HG03457 (cell line): ENCODE measurements around the gene RAVER1.

Experiments used
- ATAC-seq: cut with Tn5 transposase; IDR thresholded peaks from one replicate; pipeline ENCODE4 v1.9.1; 2021; ENCODE audit warnings: moderate number of reproducible peaks; ENCODE audit not compliant: unreplicated experiment

RAVER1 gene

DNA sequence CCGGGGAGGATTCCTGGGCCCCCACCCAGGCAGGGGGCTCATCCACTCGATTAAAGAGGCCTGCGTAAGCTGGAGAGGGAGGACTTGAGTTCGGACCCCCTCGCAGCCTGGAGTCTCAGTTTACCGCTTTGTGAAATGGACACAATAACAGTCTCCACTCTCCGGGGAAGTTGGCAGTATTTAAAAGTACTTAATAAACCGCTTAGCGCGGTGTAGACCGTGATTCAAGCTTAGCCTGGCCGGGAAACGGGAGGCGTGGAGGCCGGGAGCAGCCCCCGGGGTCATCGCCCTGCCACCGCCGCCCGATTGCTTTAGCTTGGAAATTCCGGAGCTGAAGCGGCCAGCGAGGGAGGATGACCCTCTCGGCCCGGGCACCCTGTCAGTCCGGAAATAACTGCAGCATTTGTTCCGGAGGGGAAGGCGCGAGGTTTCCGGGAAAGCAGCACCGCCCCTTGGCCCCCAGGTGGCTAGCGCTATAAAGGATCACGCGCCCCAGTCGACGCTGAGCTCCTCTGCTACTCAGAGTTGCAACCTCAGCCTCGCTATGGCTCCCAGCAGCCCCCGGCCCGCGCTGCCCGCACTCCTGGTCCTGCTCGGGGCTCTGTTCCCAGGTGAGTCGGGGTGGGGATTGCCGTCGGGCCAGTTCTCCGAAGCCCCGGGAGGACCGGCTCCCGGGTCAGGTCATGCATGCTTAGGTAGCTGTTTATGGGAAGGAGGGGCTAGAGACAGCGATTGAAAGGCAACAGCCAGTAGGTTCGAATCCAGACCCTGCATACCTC lies 62.5 kb downstream of the RAVER1 start, which contains the start of gene ICAM1:
Gene ICAM1 (plus strand): TSS at position 505 of the 779 bp plus-strand sequence. CDS start 40 bp downstream, at position 545.
- no peak for ATAC-seq

DNA sequence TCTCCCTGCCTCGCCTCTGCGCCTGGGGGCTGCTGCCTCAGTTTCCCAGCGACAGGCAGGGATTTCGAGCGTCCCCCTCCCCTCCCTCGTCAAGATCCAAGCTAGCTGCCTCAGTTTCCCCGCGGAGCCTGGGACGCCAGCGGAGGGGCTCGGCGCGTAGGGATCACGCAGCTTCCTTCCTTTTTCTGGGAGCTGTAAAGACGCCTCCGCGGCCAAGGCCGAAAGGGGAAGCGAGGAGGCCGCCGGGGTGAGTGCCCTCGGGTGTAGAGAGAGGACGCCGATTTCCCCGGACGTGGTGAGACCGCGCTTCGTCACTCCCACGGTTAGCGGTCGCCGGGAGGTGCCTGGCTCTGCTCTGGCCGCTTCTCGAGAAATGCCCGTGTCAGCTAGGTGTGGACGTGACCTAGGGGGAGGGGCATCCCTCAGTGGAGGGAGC lies 63.1 kb downstream of the RAVER1 start:
- ATAC-seq = no peak

DNA sequence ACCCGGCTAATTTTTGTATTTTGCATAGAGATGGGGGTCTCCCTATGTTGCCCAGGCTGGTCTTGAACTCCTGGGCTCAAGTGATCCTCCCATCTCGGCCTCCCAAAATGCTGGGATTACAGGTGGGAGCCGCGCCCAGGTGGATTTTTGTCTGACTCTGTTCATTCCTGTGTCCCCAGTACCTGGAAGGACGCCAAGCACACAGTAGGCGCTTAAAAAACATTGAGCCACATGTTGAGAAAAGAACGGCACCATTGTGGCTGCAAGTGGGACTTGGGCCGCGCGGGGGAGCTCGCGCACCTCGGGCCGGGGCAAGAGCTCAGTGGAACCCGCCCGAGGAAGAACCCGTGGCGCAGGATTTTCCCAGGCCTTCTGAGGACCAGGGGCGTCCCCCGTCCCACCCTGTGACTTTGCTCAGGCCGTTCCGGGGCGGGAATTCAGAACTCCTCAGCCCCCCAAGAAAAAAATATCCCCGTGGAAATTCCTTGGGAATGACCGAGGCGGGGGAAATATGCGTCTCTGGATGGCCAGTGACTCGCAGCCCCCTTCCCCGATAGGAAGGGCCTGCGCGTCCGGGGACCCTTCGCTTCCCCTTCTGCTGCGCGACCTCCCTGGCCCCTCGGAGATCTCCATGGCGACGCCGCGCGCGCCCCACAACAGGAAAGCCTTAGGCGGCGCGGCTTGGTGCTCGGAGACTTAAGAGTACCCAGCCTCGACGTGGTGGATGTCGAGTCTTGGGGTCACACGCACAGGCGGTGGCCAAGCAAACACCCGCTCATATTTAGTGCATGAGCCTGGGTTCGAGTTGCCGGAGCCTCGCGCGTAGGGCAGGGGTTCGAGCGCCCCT lies 63.8 kb downstream of the RAVER1 start:
- no peak for ATAC-seq

DNA sequence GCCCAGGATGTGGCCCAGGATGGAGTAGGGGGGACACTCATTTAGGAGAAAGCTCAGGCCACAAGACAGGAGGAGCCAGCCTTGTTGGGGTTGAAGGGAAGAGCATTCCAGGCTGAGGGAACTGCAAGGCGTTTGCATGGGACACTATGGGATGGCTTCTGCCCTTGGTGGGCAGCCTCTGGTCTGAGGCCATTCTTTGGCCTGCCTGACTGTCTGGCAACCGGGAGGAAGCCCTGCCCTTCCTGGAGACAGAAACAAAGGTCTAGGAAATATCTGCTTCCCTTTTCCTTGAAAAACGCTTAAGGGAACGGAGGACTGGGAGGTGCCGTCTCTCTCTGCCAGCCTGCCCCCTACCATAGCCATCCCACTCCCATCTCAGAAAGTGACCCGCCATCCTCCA lies 65.3 kb downstream of the RAVER1 start:
- ATAC-seq = no peak

DNA sequence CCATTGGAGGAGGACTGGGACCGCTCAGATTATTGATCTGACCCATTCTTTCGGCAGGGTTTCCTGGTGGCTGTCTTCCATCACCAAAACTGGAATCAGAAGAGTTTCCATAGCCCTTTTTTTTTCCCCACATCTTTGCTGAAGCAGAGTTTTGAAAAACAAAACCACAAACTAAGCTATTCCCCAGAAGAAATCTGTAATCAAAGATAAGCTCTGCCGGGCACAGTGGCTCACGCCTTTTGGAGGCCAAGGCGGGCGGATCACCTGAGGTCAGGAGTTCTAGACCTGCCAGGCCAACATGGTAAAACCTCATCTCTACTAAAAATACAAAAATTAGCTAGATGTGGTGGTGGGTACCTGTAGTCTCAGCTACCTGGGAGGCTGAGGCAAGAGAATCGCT lies 66.6 kb downstream of the RAVER1 start:
- ATAC-seq = no peak
